Mononuclear cell (primary cell): Measurements from ENCODE around the gene SPTBN1. TPM values are rescaled to one million over a fixed set of nuclear protein-coding genes. Genes with fewer than 3 reads are reported as not detected.

Source experiments
- H3K27me3 ChIP-seq: 2 replicates; pipeline ENCODE4 v1.6.0; 2011; ENCODE audit warnings: low read length, control low read depth; ENCODE audit not compliant: insufficient read depth
- H3K4me1 ChIP-seq: 2 replicates; pipeline ENCODE4 v1.5.1; 2011; ENCODE audit warnings: mild to moderate bottlenecking, low read length, control low read depth; ENCODE audit not compliant: insufficient read depth
- H3K4me3 ChIP-seq: 2 replicates; pipeline ENCODE4 v1.5.1; 2011; ENCODE audit warnings: mild to moderate bottlenecking, low read length, moderate library complexity
- H3K9me3 ChIP-seq: 2 replicates; pipeline ENCODE4 v1.5.1; 2011; ENCODE audit warnings: low read depth, mild to moderate bottlenecking, control low read depth, low read length
- total RNA-seq: library from RNA; depleted of rRNA; stranded (reverse); fragments of >200 nt; gene quantifications from one replicate; pipeline ENCODE4 v1.2.3, GENCODE V29; 2012

The SPTBN1 gene
- total RNA-seq, 1 donor = 107 TPM

- Histone ChIP-seq H3K4me3 (no peak overlapping the region), H3K4me1 (no peaks in the 10 kb centered on the region), H3K9me3 (no peaks in the 10 kb centered on the region), H3K27me3 (no peaks in the 10 kb centered on the region)
Observed at GRCh38 chr2:54551123-54551756, 95.1 kb downstream of the SPTBN1 start.

- H3K4me1 ChIP-seq = peaks cover 12% of the 10 kb centered on the region
- H3K27me3 ChIP-seq = no peaks in the 10 kb centered on the region
- H3K9me3 ChIP-seq = no peaks in the 10 kb centered on the region
- H3K4me3 ChIP-seq = no peak overlapping the region
Observed at GRCh38 chr2:54553075-54553474, 96.9 kb downstream of the SPTBN1 start.

GRCh38 chr2:54553775-54554174 is 97.6 kb downstream of the SPTBN1 start:
- no peak overlapping the region for H3K4me3 ChIP-seq

GRCh38 chr2:54555318-54555837 is 99.3 kb downstream of the SPTBN1 start:
- Histone ChIP-seq H3K27me3 (no peaks in the 10 kb centered on the region), H3K4me3 (no peak overlapping the region), H3K4me1 (peaks cover 27% of the 10 kb centered on the region), H3K9me3 (no peaks in the 10 kb centered on the region)

More at GRCh38 chr2:54553775-54554174, 97.6 kb downstream of the SPTBN1 start:
- H3K27me3 ChIP-seq = no peaks in the 10 kb centered on the region
- peaks cover 12% of the 10 kb centered on the region for H3K4me1 ChIP-seq
- H3K9me3 ChIP-seq = no peaks in the 10 kb centered on the region

- no peaks in the 10 kb centered on the region for H3K9me3 ChIP-seq
- peaks cover 39% of the 10 kb centered on the region for H3K4me1 ChIP-seq
- H3K4me3 ChIP-seq = no peak overlapping the region
- H3K27me3 ChIP-seq = no peaks in the 10 kb centered on the region
Observed at GRCh38 chr2:54556621-54557121, 100.5 kb downstream of the SPTBN1 start.

- Histone ChIP-seq H3K4me3 (peak overlapping the region; percentile 90), H3K4me1 (peaks cover 44% of the 10 kb centered on the region), H3K27me3 (no peaks in the 10 kb centered on the region), H3K9me3 (no peaks in the 10 kb centered on the region)
Observed at GRCh38 chr2:54557211-54557600, 101.1 kb downstream of the SPTBN1 start.

- no peaks in the 10 kb centered on the region for H3K9me3 ChIP-seq
- H3K4me3 ChIP-seq = peak overlapping the region; percentile 90
- H3K4me1 ChIP-seq = peaks cover 49% of the 10 kb centered on the region
- no peaks in the 10 kb centered on the region for H3K27me3 ChIP-seq
Observed at GRCh38 chr2:54557601-54558187, 101.6 kb downstream of the SPTBN1 start.

- no peaks in the 10 kb centered on the region for H3K27me3 ChIP-seq
Observed at GRCh38 chr2:54558188-54559005, 102.3 kb downstream of the SPTBN1 start.

GRCh38 chr2:54559006-54559445 is 102.9 kb downstream of the SPTBN1 start:
- peaks cover 60% of the 10 kb centered on the region for H3K4me1 ChIP-seq
- H3K27me3 ChIP-seq = no peaks in the 10 kb centered on the region
- peak overlapping the region; percentile 90 for H3K4me3 ChIP-seq
- H3K9me3 ChIP-seq = no peaks in the 10 kb centered on the region

More at GRCh38 chr2:54558188-54559005, 102.3 kb downstream of the SPTBN1 start:
- peaks cover 56% of the 10 kb centered on the region for H3K4me1 ChIP-seq
- no peaks in the 10 kb centered on the region for H3K9me3 ChIP-seq
- peak overlapping the region; percentile 90 for H3K4me3 ChIP-seq

- H3K27me3 ChIP-seq = no peaks in the 10 kb centered on the region
- H3K4me1 ChIP-seq = peaks cover 66% of the 10 kb centered on the region
- H3K4me3 ChIP-seq = peak overlapping the region; percentile 90
- no peaks in the 10 kb centered on the region for H3K9me3 ChIP-seq
Observed at GRCh38 chr2:54559593-54560145, 103.5 kb downstream of the SPTBN1 start.

- Histone ChIP-seq H3K4me3 (peak overlapping the region; percentile 90), H3K27me3 (no peaks in the 10 kb centered on the region), H3K4me1 (peaks cover 72% of the 10 kb centered on the region), H3K9me3 (no peaks in the 10 kb centered on the region)
Observed at GRCh38 chr2:54560146-54560881, 104.2 kb downstream of the SPTBN1 start.

- Histone ChIP-seq H3K9me3 (no peaks in the 10 kb centered on the region), H3K27me3 (no peaks in the 10 kb centered on the region), H3K4me3 (peak overlapping the region; percentile 90), H3K4me1 (peaks cover 72% of the 10 kb centered on the region)
Observed at GRCh38 chr2:54561010-54561409, 104.9 kb downstream of the SPTBN1 start.

GRCh38 chr2:54564439-54564838 is 108.3 kb downstream of the SPTBN1 start:
- H3K27me3 ChIP-seq = no peaks in the 10 kb centered on the region
- peaks cover 84% of the 10 kb centered on the region for H3K4me1 ChIP-seq
- no peak overlapping the region for H3K4me3 ChIP-seq
- no peaks in the 10 kb centered on the region for H3K9me3 ChIP-seq

- H3K4me1 ChIP-seq = peaks cover 84% of the 10 kb centered on the region
- no peaks in the 10 kb centered on the region for H3K27me3 ChIP-seq
- no peaks in the 10 kb centered on the region for H3K9me3 ChIP-seq
- H3K4me3 ChIP-seq = no peak overlapping the region
Observed at GRCh38 chr2:54565551-54565950, 109.4 kb downstream of the SPTBN1 start.
